Measurements from ENCODE around the gene NBEAL2.

DNA sequence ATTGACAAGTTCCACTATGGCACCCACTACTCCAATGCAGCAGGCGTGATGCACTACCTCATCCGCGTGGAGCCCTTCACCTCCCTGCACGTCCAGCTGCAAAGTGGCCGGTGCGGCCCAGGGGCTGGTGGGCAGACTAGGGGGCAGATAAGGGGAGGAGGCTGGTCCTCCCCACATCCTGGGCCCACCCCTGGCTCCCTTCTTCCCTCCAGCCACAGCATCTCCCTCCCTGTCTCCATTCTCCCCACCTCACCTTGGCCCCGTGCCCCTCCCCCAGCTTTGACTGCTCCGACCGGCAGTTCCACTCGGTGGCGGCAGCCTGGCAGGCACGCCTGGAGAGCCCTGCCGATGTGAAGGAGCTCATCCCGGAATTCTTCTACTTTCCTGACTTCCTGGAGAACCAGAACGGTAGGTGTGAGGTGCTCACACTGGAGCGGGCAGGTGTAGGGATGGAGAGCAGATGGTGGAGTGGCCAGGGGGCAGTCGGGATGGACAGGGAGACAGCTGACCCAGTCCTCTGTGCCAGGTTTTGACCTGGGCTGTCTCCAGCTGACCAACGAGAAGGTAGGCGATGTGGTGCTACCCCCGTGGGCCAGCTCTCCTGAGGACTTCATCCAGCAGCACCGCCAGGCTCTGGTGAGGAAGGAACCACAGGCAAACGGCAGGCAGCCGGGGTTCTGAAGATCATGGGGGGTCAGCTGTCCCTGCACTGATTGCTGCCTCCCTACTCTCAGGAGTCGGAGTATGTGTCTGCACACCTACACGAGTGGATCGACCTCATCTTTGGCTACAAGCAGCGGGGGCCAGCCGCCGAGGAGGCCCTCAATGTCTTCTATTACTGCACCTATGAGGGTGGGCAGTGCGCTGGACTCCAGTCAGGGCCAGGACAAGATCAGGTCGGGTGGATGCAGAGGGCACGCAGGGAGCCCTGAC lies 26.0 kb downstream of the NBEAL2 start:
- TF ChIP-seq, protein P1, sequence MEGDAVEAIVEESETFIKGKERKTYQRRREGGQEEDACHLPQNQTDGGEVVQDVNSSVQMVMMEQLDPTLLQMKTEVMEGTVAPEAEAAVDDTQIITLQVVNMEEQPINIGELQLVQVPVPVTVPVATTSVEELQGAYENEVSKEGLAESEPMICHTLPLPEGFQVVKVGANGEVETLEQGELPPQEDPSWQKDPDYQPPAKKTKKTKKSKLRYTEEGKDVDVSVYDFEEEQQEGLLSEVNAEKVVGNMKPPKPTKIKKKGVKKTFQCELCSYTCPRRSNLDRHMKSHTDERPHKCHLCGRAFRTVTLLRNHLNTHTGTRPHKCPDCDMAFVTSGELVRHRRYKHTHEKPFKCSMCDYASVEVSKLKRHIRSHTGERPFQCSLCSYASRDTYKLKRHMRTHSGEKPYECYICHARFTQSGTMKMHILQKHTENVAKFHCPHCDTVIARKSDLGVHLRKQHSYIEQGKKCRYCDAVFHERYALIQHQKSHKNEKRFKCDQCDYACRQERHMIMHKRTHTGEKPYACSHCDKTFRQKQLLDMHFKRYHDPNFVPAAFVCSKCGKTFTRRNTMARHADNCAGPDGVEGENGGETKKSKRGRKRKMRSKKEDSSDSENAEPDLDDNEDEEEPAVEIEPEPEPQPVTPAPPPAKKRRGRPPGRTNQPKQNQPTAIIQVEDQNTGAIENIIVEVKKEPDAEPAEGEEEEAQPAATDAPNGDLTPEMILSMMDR (IDR thresholded peaks at IDR 0.05; ENCODE audit: poor library complexity), result no peak
- TF ChIP-seq EZH2 (IDR thresholded peaks at IDR 0.05; ENCODE audit: borderline replicate concordance), result no peak

All from hepatocyte (in vitro differentiated cells).